ENCODE data around the gene SNED1.

SNED1 gene

GRCh38 chr2:241039416-241039815, 41.0 kb downstream of the SNED1 start:
- no peak for DNase-seq (ENCODE audit: low read depth)
- TF ChIP-seq, protein P1, sequence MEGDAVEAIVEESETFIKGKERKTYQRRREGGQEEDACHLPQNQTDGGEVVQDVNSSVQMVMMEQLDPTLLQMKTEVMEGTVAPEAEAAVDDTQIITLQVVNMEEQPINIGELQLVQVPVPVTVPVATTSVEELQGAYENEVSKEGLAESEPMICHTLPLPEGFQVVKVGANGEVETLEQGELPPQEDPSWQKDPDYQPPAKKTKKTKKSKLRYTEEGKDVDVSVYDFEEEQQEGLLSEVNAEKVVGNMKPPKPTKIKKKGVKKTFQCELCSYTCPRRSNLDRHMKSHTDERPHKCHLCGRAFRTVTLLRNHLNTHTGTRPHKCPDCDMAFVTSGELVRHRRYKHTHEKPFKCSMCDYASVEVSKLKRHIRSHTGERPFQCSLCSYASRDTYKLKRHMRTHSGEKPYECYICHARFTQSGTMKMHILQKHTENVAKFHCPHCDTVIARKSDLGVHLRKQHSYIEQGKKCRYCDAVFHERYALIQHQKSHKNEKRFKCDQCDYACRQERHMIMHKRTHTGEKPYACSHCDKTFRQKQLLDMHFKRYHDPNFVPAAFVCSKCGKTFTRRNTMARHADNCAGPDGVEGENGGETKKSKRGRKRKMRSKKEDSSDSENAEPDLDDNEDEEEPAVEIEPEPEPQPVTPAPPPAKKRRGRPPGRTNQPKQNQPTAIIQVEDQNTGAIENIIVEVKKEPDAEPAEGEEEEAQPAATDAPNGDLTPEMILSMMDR (conservative IDR thresholded peaks at IDR 0.05; ENCODE audit: low read depth, low read length) = no peak
- no peak overlapping the region for H3K4me3 ChIP-seq (ENCODE audit: low read length)

- no peak for DNase-seq (ENCODE audit: low read depth)
- no peak overlapping the region for H3K4me3 ChIP-seq (ENCODE audit: low read length)
- TF ChIP-seq, protein P1 (conservative IDR thresholded peaks at IDR 0.05; ENCODE audit: low read depth, low read length) = no peak
Observed at GRCh38 chr2:241040081-241040803, 41.8 kb downstream of the SNED1 start.

DNA sequence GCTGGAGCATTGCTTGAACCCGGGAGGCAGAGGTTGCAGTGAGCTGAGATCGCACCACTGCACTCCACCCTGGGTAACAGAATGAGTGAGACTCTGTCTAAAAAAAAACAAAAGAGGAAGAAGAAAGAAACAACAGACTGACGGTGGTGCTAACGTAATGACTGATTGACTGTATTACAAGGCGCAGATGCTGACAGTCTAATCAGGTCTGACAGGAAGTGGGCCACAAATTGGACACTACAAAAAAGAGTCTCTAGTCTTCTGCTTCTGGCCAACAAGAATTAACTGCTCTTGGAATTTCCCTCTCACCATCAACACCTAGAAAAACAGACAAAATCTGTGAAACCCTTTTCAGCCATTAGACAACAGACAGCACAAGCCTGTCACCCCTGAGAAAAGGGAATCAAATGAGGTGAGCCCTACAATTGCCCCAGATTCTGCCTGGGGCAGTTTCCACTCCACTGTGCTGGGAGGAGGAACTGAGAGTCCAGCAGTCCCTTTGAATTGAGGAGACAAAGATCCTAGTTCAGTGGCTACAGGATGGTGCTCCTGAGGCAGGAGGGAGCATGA, 43.3 kb downstream of the SNED1 start:
- TF ChIP-seq, protein P1 (conservative IDR thresholded peaks at IDR 0.05; ENCODE audit: low read depth, low read length) = no peak
- no peak for DNase-seq (ENCODE audit: low read depth)
- H3K4me3 ChIP-seq (ENCODE audit: low read length) = no peak overlapping the region

DNA sequence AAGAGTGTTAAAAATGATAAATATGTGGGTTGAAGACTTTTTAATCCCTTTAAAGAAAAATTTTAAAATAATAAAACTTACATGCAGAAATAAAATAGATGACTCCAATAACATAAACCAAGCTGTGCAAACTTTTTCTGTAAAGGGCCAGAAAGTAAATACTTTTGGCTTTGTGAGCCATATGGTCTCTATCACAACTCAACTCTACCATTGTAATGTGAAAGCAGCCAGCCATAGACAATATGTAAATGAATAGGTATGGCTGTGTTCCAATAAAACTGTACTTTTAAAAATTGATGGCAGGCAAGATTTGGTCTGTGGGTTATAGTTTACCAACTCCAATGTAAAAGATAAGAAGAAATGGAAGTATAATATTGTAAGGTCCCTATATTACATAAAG, 45.2 kb downstream of the SNED1 start:
- DNase-seq (ENCODE audit: low read depth) = no peak
- H3K4me3 ChIP-seq (ENCODE audit: low read length) = no peak overlapping the region
- TF ChIP-seq, protein P1 (conservative IDR thresholded peaks at IDR 0.05; ENCODE audit: low read depth, low read length) = no peak

- no peak for DNase-seq (ENCODE audit: low read depth)
- TF ChIP-seq, protein P1 (conservative IDR thresholded peaks at IDR 0.05; ENCODE audit: low read depth, low read length) = no peak
- no peak overlapping the region for H3K4me3 ChIP-seq (ENCODE audit: low read length)
Observed at GRCh38 chr2:241047253-241048010, 49.0 kb downstream of the SNED1 start.

- no peak overlapping the region for H3K4me3 ChIP-seq (ENCODE audit: low read length)
- DNase-seq (ENCODE audit: low read depth) = no peak
- TF ChIP-seq, protein P1 (conservative IDR thresholded peaks at IDR 0.05; ENCODE audit: low read depth, low read length) = no peak
Observed at GRCh38 chr2:241048149-241048948, 49.9 kb downstream of the SNED1 start.
